K562 (cell line): ENCODE results near the gene SLC39A3. TPM values are rescaled to one million over a fixed set of nuclear protein-coding genes. Genes with fewer than 3 reads are reported as not detected.

Source experiments
- ATAC-seq: fragments of 200-7000 bp; cut with Tn5 transposase; 3 replicates; pipeline ENCODE4 v1.9.1; 2020; ENCODE audit warnings: moderate library complexity
- BruUV-seq: library from RNA; stranded (reverse); fragments of 400-500 nt; replicated peaks from 2 replicates; lab custom pipeline; 2021; lab: Mats Ljungman, UMichigan
- CTCF ChIA-PET: fragments of 300-600 bp; formaldehyde crosslinking; extraction: SDS; loops from one replicate; lab custom pipeline; 2021; ENCODE audit warnings: low intra/inter-chr PET ratio; lab: Yijun Ruan, JAX
- POLR2A ChIA-PET: fragments of 300-600, 350-650 bp; sonication (Branson Sonifier 250); formaldehyde crosslinking; extraction: SDS; loops from one replicate; lab custom pipeline; 2021; ENCODE audit warnings: antibody characterized with exemption, inconsistent platforms; lab: Yijun Ruan, JAX
- DNase-seq, 4 experiments: peaks; one replicate each; pipeline versions ENCODE4 v3.0.0 to v3.0.0-alpha.2; 2011 to 2018; ENCODE audit warnings: low spot score in 3 of 4, mixed read lengths in 3 of 4; ENCODE audit errors: extremely low read depth in 1 of 4
- FAIRE-seq: peaks from 2 replicates; lab custom pipeline; 2011; peaks lifted over from hg19 to GRCh38; lab: Jason Lieb, UNC
- H2AFZ ChIP-seq: 2 replicates; pipeline ENCODE4 v1.6.0; 2011; ENCODE audit warnings: low read depth, low read length, control low read depth, inconsistent platforms
- H3K27ac ChIP-seq: fragments of 200-600 bp; 3 replicates; pipeline ENCODE4 v1.8.0; 2011; ENCODE audit warnings: low read depth, mild to moderate bottlenecking, control low read depth, inconsistent platforms, low read length, moderate library complexity, mixed read lengths; ENCODE audit errors: extremely low read depth
- H3K27me3 ChIP-seq, 2 experiments: fragments of 300-600 bp in 1 of 2; 2 replicates in 1 of 2; 3 replicates in 1 of 2; pipeline versions ENCODE4 v1.6.0 to v1.8.0; 2011; ENCODE audit warnings: inconsistent platforms in 2 of 2, low read length in 2 of 2, mild to moderate bottlenecking in 1 of 2, mixed read lengths in 1 of 2, moderate library complexity in 1 of 2; ENCODE audit not compliant: control insufficient read depth in 2 of 2, insufficient read depth in 2 of 2
- H3K36me3 ChIP-seq: fragments of 300-600 bp; 3 replicates; pipeline ENCODE4 v1.8.0; 2011; ENCODE audit warnings: mild to moderate bottlenecking, low read length, inconsistent platforms; ENCODE audit not compliant: control insufficient read depth, insufficient read depth
- H3K4me1 ChIP-seq, 2 experiments: fragments of 200-600 bp in 1 of 2; replicated peaks in 1 of 2; 2 replicates in 1 of 2; 3 replicates in 1 of 2; pipeline versions ENCODE4 v1.5.1 to v1.8.0; 2011; ENCODE audit warnings: inconsistent platforms in 2 of 2, low read length in 2 of 2, mild to moderate bottlenecking in 1 of 2, mixed read lengths in 1 of 2, moderate library complexity in 1 of 2; ENCODE audit not compliant: control insufficient read depth in 2 of 2, insufficient read depth in 2 of 2
- H3K4me2 ChIP-seq: 2 replicates; pipeline ENCODE4 v1.6.1; 2011; ENCODE audit warnings: low read length, control low read depth, inconsistent platforms, mixed read lengths; ENCODE audit not compliant: insufficient read depth
- H3K4me3 ChIP-seq: fragments of 200-600 bp; sonication (generic), shearing (Covaris generic); 2 replicates; pipeline ENCODE4 v1.5.1; 2016; ENCODE audit warnings: control low read depth, inconsistent platforms
- H3K79me2 ChIP-seq: fragments of 200-600 bp; 3 replicates; pipeline ENCODE4 v1.8.0; 2011; ENCODE audit warnings: low read length, inconsistent platforms; ENCODE audit not compliant: control insufficient read depth, insufficient read depth
- H3K9ac ChIP-seq, 2 experiments: 2 replicates each; pipeline versions ENCODE4 v1.6.0 to v1.6.1; 2011; ENCODE audit warnings: low read depth in 2 of 2, low read length in 2 of 2, control low read depth in 1 of 2, inconsistent platforms in 1 of 2, mild to moderate bottlenecking in 1 of 2, mixed read lengths in 1 of 2; ENCODE audit not compliant: insufficient read depth in 1 of 2
- H3K9me1 ChIP-seq: one replicate; pipeline ENCODE4 v1.6.0; 2011; ENCODE audit warnings: inconsistent platforms, mild to moderate bottlenecking, low read length, moderate library complexity; ENCODE audit not compliant: control insufficient read depth, insufficient read depth
- H3K9me3 ChIP-seq: replicated peaks from 2 replicates; pipeline ENCODE4 v1.5.1; 2011; ENCODE audit warnings: low read depth, low read length, inconsistent platforms; ENCODE audit not compliant: control insufficient read depth, insufficient read depth
- H4K20me1 ChIP-seq: replicated peaks from 2 replicates; pipeline ENCODE4 v1.6.1; 2011; ENCODE audit warnings: low read length, inconsistent platforms, mixed read lengths; ENCODE audit not compliant: control insufficient read depth, insufficient read depth
- ADNP ChIP-seq: fragments of 200-800 bp; sonication (Bioruptor generic); IDR thresholded peaks from 2 replicates; pipeline ENCODE4 v1.6.1; 2016; ENCODE audit warnings: missing genetic modification characterization, missing compliant biosample characterization
- CAMTA2 ChIP-seq: fragments of 250-450 bp; sonication (Bioruptor Pico); conservative IDR thresholded peaks from 2 replicates; pipeline ENCODE4 v1.5.1; 2022
- CBX5 ChIP-seq: IDR thresholded peaks from 2 replicates; pipeline ENCODE4 v1.6.1; 2014; ENCODE audit warnings: low read depth, borderline replicate concordance
- EP300 ChIP-seq: IDR thresholded peaks from 2 replicates; pipeline ENCODE4 v1.6.1; 2012; ENCODE audit warnings: low read length, improper control_type of control experiment
- HDAC2 ChIP-seq: fragments of 450-650 bp; IDR thresholded peaks from 2 replicates; pipeline ENCODE4 v1.6.1; 2016; ENCODE audit warnings: mild to moderate bottlenecking
- HOXB6 ChIP-seq: fragments of 250-450 bp; sonication (Bioruptor Pico); IDR thresholded peaks from 2 replicates; pipeline ENCODE4 v1.5.1; 2022; ENCODE audit warnings: mild to moderate bottlenecking, borderline replicate concordance
- KDM1A ChIP-seq, 2 experiments: fragments of 450-650 bp; IDR thresholded peaks; 2 replicates each; pipeline ENCODE4 v1.6.1; 2016; ENCODE audit warnings: mild to moderate bottlenecking in 2 of 2
- KDM5B ChIP-seq: fragments of 200-600 bp; sonication (generic); IDR thresholded peaks from 2 replicates; pipeline ENCODE4 v1.6.1; 2012; ENCODE audit warnings: low read depth, mild to moderate bottlenecking, moderate library complexity, low read length, control low read depth, inconsistent platforms; ENCODE audit not compliant: insufficient replicate concordance
- RCOR1 ChIP-seq, 2 experiments: IDR thresholded peaks; 2 replicates each; pipeline ENCODE4 v1.6.1; 2012; ENCODE audit warnings: low read depth in 2 of 2, low read length in 2 of 2, borderline replicate concordance in 1 of 2, improper control_type of control experiment in 1 of 2
- SMARCA5 ChIP-seq: fragments of 450-650 bp; IDR thresholded peaks from 2 replicates; pipeline ENCODE4 v1.6.1; 2016
- SNIP1 ChIP-seq: fragments of 450-650 bp; IDR thresholded peaks from 2 replicates; pipeline ENCODE4 v1.7.1; 2017; ENCODE audit warnings: low read depth, mild to moderate bottlenecking
- SRSF7 ChIP-seq: fragments of 200-400 bp; formaldehyde crosslinking; optimal IDR thresholded peaks from 2 replicates; pipeline ENCODE3; 2017; ENCODE audit warnings: mild to moderate bottlenecking, low read depth, low read length
- ZNF224 ChIP-seq: sonication (generic); formaldehyde crosslinking; IDR thresholded peaks from 2 replicates; pipeline ENCODE4 v1.8.0; 2022; ENCODE audit warnings: mild to moderate bottlenecking, missing genetic modification reagents
- ZNF232 ChIP-seq: sonication (generic); formaldehyde crosslinking; IDR thresholded peaks from 2 replicates; pipeline ENCODE4 v1.8.0; 2022; ENCODE audit warnings: mild to moderate bottlenecking, missing genetic modification reagents
- WGBS: fragments of 100-300 bp; shearing (Covaris generic); methylation state at CpG from one replicate; pipeline ENCODE4 v1.1.6; 2016; ENCODE audit warnings: low coverage, mixed read lengths; ENCODE audit not compliant: insufficient coverage; ENCODE audit errors: missing lambda C conversion rate; 5-methylcytosine and 5-hydroxymethylcytosine counted together
- in situ Hi-C: fragments of 300-500 bp; cut with MboI; formaldehyde crosslinking; loops from 4 replicates; pipeline ENCODE4 v1.15.0; 2018; ENCODE audit warnings: inconsistent platforms, mixed read lengths
- intact Hi-C: fragments of 100-400 bp; cut with micrococcal nuclease; formaldehyde crosslinking; loops from 2 replicates; pipeline ENCODE4 v1.14.2; 2022
- polyA plus RNA-seq, 8 experiments: library from polyadenylated mRNA; depleted of rRNA in 4 of 8; stranded (reverse) in 5 of 8; unstranded in 3 of 8; fragments of >200 nt; fragmentation: Nextera tagmentation in 2 of 8; fragmentation: Illumina TruSeq in 1 of 8; extraction: Ambion mirVana in 2 of 8; extraction: Trizol in 1 of 8; gene quantifications; 2 replicates each; pipeline versions ENCODE4 v1.2.1 to v1.2.3, GENCODE V29; 2011 to 2014; ENCODE audit warnings: inconsistent platforms in 1 of 8, missing spikeins in 1 of 8
- total RNA-seq, 7 experiments: library from RNA; depleted of rRNA in 6 of 7; stranded (reverse); fragments of >200 nt in 6 of 7; fragmentation: Illumina TruSeq in 2 of 7; extraction: Trizol in 2 of 7; gene quantifications; 2 replicates each; pipeline versions ENCODE4 v1.2.1 to v1.2.3, GENCODE V29; 2011 to 2021; ENCODE audit warnings: low replicate concordance in 1 of 7
- TF ChIP-seq, protein P1 (sequence below): sonication (generic); IDR thresholded peaks from 2 replicates; pipeline ENCODE4 v1.6.1; 2016
- TF ChIP-seq, protein P2 (sequence below): sonication (generic); formaldehyde crosslinking; IDR thresholded peaks from 2 replicates; pipeline ENCODE4 v1.9.0; 2022; ENCODE audit warnings: mild to moderate bottlenecking, missing genetic modification reagents
- TF ChIP-seq, protein P3 (sequence below), 2 experiments: fragments of 200-800 bp in 1 of 2; sonication (Bioruptor generic) in 1 of 2; sonication (generic) in 1 of 2; formaldehyde crosslinking in 1 of 2; IDR thresholded peaks in 1 of 2; conservative IDR thresholded peaks in 1 of 2; 2 replicates each; pipeline versions ENCODE4 v1.5.0 to v1.6.1; 2016 to 2020; ENCODE audit warnings: missing compliant biosample characterization in 1 of 2, missing genetic modification characterization in 1 of 2, missing genetic modification reagents in 1 of 2
- TF ChIP-seq, protein P4 (sequence below): fragments of 250-450 bp; sonication (Bioruptor Pico); IDR thresholded peaks from 2 replicates; pipeline ENCODE4 v1.8.0; 2021; ENCODE audit warnings: moderate library complexity, mild to moderate bottlenecking, inconsistent platforms

SLC39A3 gene
- total and polyA plus RNA-seq, 9 of the 15 experiments (the other 6 are each of a cell fraction or from before 2014, with no cell fraction given) = 2.3 to 215 (median 127) TPM

DNA sequence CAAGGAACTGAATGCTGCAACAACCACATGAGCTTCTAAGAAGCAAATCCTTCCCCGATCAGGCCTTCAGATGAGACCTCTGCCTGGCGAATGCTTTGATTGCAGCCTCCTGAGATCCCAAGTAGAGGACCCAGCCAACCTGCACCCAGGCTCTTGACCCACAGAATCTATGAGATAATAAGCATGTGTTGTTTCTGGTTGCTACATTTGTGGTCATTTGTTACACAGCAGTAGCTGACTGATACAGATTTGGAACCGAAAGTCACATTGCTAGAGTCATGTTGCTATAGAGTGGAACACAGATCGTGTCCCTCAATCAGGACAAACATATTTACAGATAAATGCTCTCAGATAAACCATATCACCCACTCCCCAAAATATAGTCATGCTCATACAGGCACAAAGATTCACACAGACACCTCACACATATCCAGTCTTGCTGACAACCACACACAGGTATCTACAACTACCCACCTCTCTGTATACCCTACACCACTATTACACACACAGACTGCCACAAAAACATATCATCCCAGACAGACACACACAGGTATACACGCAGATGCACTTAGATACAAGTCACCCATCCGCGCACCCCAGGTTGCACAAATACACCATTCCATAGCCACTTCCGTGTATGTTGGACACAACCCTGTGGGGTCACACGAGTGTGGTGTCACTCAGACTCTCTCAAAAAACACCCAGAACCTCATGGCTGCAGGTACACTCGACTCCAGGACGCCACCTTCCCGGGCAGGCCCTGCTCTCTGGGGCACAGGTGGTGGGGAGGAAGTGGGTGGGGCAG, 24.1 kb downstream of the SLC39A3 start:
- ChIA-PET CTCF (no interaction called here), POLR2A (no interaction called here)
- in situ Hi-C loops (no loop called here), intact Hi-C loops (no loop called here)
- Histone ChIP-seq H3K27ac (no peak overlapping the region), H3K9me3 (0 out of 2 replicates have a peak, but pooled peaks cover 4% of the 10 kb centered on the region), H3K4me3 (no peak overlapping the region), H2AFZ (no peak overlapping the region), H3K9me1 (no peaks in the 10 kb centered on the region), H3K4me1 (peaks cover 0 to 21% of the 10 kb centered on the region in 2 experiments; a peak in 3 of 5 replicates), H3K79me2 (no peaks in the 10 kb centered on the region), H3K9ac (no peak overlapping the region), H3K36me3 (no peaks in the 10 kb centered on the region), H3K27me3 (peaks cover 0 to 11% of the 10 kb centered on the region in 2 experiments; a peak in 1 of 5 replicates), H3K4me2 (no peak overlapping the region), H4K20me1 (no peaks in the 10 kb centered on the region)
- DNase-seq (no peak), FAIRE-seq (no peak), ATAC-seq (no peak)
- no TSS peak for BruUV-seq
- WGBS = 77% methylated on average over 12 of the region's 12 CpGs
- TF ChIP-seq HDAC2 (peak; percentile 31; the same call in 1 of the 2 replicates), KDM5B (no peak), ZNF224 (CRISPR knock-in tag) (no peak), SNIP1 (no peak), CBX5 (0 out of 2 replicates have a peak, but pooled peaks have one; percentile 21), KDM1A (IDR thresholded peaks at IDR 0.05) (peak; percentile 66 to 69), EP300 (no peak), ADNP (tag) (peak; percentile 81), RCOR1 (IDR thresholded peaks at IDR 0.05; ENCODE audit: borderline replicate concordance in 1 of 2, low read depth in 2 of 2, low read length in 2 of 2) (0 out of 4 replicates have a peak, but pooled peaks of 1 of the 2 experiments have one; percentile 23), ZNF232 (CRISPR knock-in tag) (no peak), SMARCA5 (no peak), HOXB6 (CRISPR knock-in tag) (no peak), CAMTA2 (CRISPR knock-in tag) (no peak), SRSF7 (no peak)
- TF ChIP-seq, protein P1, sequence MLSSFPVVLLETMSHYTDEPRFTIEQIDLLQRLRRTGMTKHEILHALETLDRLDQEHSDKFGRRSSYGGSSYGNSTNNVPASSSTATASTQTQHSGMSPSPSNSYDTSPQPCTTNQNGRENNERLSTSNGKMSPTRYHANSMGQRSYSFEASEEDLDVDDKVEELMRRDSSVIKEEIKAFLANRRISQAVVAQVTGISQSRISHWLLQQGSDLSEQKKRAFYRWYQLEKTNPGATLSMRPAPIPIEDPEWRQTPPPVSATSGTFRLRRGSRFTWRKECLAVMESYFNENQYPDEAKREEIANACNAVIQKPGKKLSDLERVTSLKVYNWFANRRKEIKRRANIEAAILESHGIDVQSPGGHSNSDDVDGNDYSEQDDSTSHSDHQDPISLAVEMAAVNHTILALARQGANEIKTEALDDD = no peak
- TF ChIP-seq, protein P2, sequence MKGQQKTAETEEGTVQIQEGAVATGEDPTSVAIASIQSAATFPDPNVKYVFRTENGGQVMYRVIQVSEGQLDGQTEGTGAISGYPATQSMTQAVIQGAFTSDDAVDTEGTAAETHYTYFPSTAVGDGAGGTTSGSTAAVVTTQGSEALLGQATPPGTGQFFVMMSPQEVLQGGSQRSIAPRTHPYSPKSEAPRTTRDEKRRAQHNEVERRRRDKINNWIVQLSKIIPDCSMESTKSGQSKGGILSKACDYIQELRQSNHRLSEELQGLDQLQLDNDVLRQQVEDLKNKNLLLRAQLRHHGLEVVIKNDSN (CRISPR knock-in tag) = no peak
- TF ChIP-seq, protein P3, sequence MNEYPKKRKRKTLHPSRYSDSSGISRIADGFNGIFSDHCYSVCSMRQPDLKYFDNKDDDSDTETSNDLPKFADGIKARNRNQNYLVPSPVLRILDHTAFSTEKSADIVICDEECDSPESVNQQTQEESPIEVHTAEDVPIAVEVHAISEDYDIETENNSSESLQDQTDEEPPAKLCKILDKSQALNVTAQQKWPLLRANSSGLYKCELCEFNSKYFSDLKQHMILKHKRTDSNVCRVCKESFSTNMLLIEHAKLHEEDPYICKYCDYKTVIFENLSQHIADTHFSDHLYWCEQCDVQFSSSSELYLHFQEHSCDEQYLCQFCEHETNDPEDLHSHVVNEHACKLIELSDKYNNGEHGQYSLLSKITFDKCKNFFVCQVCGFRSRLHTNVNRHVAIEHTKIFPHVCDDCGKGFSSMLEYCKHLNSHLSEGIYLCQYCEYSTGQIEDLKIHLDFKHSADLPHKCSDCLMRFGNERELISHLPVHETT (CRISPR knock-in tag; conservative IDR thresholded peaks at IDR 0.05 in 1 of 2, IDR thresholded peaks at IDR 0.05 in 1 of 2) = no peak
- TF ChIP-seq, protein P4, sequence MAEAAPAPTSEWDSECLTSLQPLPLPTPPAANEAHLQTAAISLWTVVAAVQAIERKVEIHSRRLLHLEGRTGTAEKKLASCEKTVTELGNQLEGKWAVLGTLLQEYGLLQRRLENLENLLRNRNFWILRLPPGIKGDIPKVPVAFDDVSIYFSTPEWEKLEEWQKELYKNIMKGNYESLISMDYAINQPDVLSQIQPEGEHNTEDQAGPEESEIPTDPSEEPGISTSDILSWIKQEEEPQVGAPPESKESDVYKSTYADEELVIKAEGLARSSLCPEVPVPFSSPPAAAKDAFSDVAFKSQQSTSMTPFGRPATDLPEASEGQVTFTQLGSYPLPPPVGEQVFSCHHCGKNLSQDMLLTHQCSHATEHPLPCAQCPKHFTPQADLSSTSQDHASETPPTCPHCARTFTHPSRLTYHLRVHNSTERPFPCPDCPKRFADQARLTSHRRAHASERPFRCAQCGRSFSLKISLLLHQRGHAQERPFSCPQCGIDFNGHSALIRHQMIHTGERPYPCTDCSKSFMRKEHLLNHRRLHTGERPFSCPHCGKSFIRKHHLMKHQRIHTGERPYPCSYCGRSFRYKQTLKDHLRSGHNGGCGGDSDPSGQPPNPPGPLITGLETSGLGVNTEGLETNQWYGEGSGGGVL (CRISPR knock-in tag) = no peak
